Measurements from ENCODE around the gene COX6B2. TPM values are rescaled to one million over a fixed set of nuclear protein-coding genes. Genes with fewer than 3 reads are reported as not detected.
A peak's percentile ranks its signal among the peaks of the same experiment; 100 is the strongest.

The COX6B2 gene
- polyA plus RNA-seq, 4 donors, result 0.45 to 1.5 (median 0.72) TPM

GRCh38 chr19:55315956-55316525 is 38.5 kb downstream of the COX6B2 start:
- DNase-seq (ENCODE audit: low read depth in 4 of 4, low spot score in 3 of 4), result no peak

- no peak for DNase-seq (ENCODE audit: low read depth in 4 of 4, low spot score in 3 of 4)
Observed at GRCh38 chr19:55314396-55314795, 40.1 kb downstream of the COX6B2 start.

- DNase-seq (ENCODE audit: low read depth in 4 of 4, low spot score in 3 of 4), result no peak
Observed at GRCh38 chr19:55312621-55313512, 41.7 kb downstream of the COX6B2 start.

- no peak for DNase-seq (ENCODE audit: low read depth in 4 of 4, low spot score in 3 of 4)
Observed at GRCh38 chr19:55311797-55312196, 42.7 kb downstream of the COX6B2 start.

DNA sequence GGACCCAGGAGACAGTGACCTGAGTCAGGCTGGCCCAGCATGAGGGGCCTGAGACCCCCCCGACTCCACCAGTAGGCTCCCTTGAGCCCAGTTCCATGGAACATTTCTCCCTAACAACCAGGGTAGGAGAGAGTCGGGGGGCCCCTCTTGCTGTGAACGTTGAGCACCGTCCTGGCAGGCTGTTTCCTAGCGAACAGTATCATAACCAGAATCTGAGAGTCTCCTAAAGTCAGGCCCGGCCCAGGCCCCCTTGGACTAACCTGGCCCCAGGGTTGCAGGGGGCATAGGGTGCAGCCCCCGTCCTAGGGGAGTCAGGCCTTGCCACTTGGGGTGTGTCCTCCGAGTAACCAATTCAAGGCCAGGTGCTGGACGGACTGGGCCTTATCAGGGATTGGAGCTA is 43.1 kb downstream of the COX6B2 start:
- DNase-seq (ENCODE audit: low read depth in 4 of 4, low spot score in 3 of 4), result no peak

DNA sequence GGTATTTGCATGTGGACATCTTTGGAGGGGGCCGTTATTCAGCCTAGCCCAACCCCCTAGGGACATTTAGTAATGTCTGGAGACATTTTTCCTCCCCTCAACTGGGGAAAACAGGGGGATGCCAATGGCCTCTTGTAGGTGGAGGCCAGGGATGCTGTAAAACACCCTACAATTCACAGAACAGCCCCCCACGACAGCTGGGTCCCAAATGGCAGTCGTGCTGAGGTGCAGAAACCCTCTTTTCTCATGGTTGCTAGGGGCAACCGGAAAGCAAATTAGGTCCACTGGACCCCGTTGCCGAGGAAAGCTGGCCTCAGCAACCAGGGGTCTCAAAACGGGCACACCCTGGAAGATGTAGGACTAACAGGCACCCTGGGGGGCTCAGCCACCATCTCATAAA is 44.0 kb downstream of the COX6B2 start:
- DNase-seq (ENCODE audit: low read depth in 4 of 4, low spot score in 3 of 4), result no peak

- no peak for DNase-seq (ENCODE audit: low read depth in 4 of 4, low spot score in 3 of 4)
Observed at GRCh38 chr19:55309448-55309847, 45.1 kb downstream of the COX6B2 start.

- DNase-seq (ENCODE audit: low read depth in 4 of 4, low spot score in 3 of 4), result no peak
Observed at GRCh38 chr19:55308281-55308680, 46.2 kb downstream of the COX6B2 start.

GRCh38 chr19:55306712-55307111 is 47.8 kb downstream of the COX6B2 start:
- DNase-seq (ENCODE audit: low read depth in 4 of 4, low spot score in 3 of 4), result no peak

DNA sequence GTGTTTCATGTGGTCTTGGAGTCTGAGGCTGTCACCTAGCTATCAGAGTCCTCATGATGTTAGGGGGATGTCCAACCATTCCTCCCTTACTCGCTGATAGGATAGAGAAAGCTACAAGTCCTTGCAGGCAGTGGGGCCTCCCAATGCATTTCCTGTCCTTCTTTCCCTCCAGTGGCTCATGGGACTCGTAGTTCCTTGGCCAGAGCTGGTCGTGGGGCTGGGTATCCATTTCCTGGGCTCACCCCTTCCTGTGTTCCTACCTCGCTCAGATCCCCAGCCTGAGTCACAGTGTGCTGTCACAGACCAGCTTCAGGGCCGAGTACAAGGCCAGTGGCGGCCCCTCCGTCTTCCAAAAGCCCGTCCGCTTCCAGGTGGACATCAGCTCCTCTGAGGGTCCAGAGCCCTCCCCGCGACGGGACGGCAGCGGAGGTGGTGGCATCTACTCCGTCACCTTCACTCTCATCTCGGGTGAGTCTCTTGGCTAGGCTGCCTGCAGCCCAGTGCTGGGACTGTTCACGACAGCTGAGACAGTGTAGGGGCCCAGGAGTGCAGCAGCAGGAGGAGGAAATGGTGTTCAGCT is 48.4 kb downstream of the COX6B2 start:
- DNase-seq (ENCODE audit: low read depth in 4 of 4, low spot score in 3 of 4), result no peak

DNA sequence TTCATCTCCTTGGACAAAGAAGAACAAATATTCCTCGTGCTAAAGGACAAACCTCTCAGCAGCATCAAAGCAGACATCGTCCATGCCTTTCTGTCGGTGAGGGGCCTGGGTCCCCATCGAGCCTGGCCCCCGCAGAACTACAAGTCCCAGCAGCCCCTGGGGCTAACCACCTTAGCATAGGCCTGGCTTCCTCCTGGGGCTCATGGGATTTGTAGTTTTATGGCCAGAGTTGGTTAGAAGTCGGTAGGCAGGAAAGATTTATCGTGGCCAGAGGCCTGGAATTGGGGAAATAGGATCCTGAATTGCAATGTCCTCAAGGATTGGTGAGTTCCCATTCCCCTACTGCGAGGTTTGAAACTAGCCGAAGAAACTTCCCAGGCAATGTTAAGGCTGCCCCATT is 49.0 kb downstream of the COX6B2 start:
- no peak for DNase-seq (ENCODE audit: low read depth in 4 of 4, low spot score in 3 of 4)

- no peak for DNase-seq (ENCODE audit: low read depth in 4 of 4, low spot score in 3 of 4)
Observed at GRCh38 chr19:55304980-55305379, 49.5 kb downstream of the COX6B2 start.

- no peak for DNase-seq (ENCODE audit: low read depth in 4 of 4, low spot score in 3 of 4)
Observed at GRCh38 chr19:55304279-55304978, 50.1 kb downstream of the COX6B2 start.

- DNase-seq (ENCODE audit: low read depth in 4 of 4, low spot score in 3 of 4), result no peak
Observed at GRCh38 chr19:55303477-55303876, 51.0 kb downstream of the COX6B2 start.

GRCh38 chr19:55302318-55302703 is 52.2 kb downstream of the COX6B2 start:
- no peak for DNase-seq (ENCODE audit: low read depth in 4 of 4, low spot score in 3 of 4)

DNA sequence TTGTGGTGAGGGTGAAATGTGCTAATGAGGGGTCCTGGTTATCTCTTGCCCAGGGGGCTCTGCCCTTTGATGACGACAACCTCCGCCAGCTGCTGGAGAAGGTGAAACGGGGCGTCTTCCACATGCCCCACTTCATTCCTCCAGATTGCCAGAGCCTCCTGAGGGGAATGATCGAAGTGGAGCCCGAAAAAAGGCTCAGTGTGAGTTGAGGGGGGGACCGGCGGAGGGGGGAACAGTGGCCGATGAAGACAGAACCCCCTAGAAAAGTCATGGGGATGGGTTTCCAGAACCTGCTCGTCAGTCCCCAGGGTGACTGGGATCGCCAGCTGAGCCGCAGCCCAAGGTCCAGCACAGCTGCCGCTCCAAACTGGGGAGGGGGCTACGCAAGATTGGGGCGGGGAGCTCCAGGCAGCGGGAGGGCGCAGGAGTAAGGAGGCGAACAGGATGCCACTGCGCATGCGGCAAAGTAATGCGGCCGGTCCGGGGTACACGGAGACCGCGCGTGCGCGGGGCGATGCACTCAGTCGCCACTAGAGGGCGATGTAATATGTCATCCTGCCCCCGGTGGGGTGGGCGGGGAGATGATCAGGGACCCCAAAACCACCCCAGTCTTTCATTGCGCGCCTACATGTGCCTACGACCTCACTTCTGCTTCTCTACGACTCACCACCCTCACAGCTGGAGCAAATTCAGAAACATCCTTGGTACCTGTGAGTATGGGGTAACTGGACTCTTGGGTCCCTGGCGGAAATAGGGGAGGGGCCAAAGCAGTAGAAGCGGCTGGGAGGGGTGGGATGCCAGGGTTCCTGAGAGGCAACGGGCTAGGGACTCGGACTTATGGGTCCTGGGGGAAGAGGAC is 52.8 kb downstream of the COX6B2 start:
- DNase-seq (ENCODE audit: low read depth in 4 of 4, low spot score in 3 of 4), result peak; percentile 61 to 82 (median 72)

DNA sequence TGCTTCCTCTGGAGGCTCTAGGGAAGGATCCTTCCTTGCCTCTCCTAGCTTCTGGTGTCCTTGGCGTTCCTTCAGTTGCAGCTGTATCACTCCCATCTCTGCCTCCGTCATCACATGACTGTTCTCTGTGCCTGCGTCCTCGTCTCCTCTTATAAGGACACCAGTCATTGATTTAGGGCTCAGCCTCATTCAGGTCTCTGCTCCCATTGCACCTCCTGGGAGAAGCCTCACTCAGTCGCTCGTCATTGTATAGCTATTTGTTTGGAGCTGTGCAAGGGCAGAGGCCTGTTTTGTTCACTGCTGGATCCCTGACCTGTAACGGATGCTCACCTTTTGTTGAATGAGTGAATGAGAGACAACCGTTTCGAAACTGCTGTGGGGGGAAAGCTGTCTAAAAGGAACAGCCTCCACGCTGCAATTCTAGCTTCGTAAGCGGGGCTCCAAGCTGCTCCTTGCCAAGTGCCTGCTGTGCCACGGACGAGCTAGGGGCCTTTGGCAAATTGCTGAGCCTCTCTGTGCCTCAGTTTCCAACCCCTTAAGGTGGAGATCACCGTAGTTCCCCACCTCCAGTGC is 53.5 kb downstream of the COX6B2 start:
- DNase-seq (ENCODE audit: low read depth in 4 of 4, low spot score in 3 of 4), result no peak

- no peak for DNase-seq (ENCODE audit: low read depth in 4 of 4, low spot score in 3 of 4)
Observed at GRCh38 chr19:55299991-55300390, 54.5 kb downstream of the COX6B2 start.

All from right renal pelvis (tissue), 4 donors.